Left ventricle myocardium inferior (tissue), 1 donor: ENCODE data around the gene SLAIN1. TPM values are rescaled to one million over a fixed set of nuclear protein-coding genes. Genes with fewer than 3 reads are reported as not detected.
A peak's percentile ranks its signal among the peaks of the same experiment; 100 is the strongest.

Experiments
- DNase-seq: peaks from one replicate; pipeline ENCODE4 v3.0.0-alpha.2; 2020
- H3K27ac ChIP-seq: fragments of 200-600 bp; replicated peaks from 2 replicates; pipeline ENCODE4 v1.8.0; 2021
- H3K27me3 ChIP-seq: fragments of 200-600 bp; 2 replicates; pipeline ENCODE4 v1.8.0; 2021; ENCODE audit warnings: low read depth
- H3K36me3 ChIP-seq: fragments of 200-600 bp; 2 replicates; pipeline ENCODE4 v1.8.0; 2021
- H3K4me1 ChIP-seq: fragments of 200-600 bp; 2 replicates; pipeline ENCODE4 v1.8.0; 2021
- H3K4me3 ChIP-seq: fragments of 200-600 bp; 2 replicates; pipeline ENCODE4 v1.8.0; 2021; ENCODE audit warnings: mild to moderate bottlenecking, moderate library complexity
- H3K9me3 ChIP-seq: fragments of 200-600 bp; replicated peaks from 2 replicates; pipeline ENCODE4 v1.8.0; 2021
- CTCF ChIP-seq: fragments of 200-600 bp; IDR thresholded peaks from 2 replicates; pipeline ENCODE4 v1.8.0; 2021; ENCODE audit warnings: antibody characterized with exemption, mild to moderate bottlenecking, borderline replicate concordance
- intact Hi-C: fragments of 100-400 bp; cut with micrococcal nuclease; formaldehyde crosslinking; loops from one replicate; pipeline ENCODE4 v1.11.0; 2022
- microRNA-seq: library from miRNA; unstranded; fragments of <30 nt; microRNA quantifications from one replicate; pipeline ENCODE4 v1.2.0, GENCODE V29; 2020
- total RNA-seq: library from RNA; stranded (reverse); fragmentation: NEBNext Ultra II Directional; extraction: Animal tissue kit (Norgen Biotek cat#: 25700); gene quantifications from one replicate; pipeline ENCODE4 v1.2.1, GENCODE V29; 2021
- donor health status: DM: no; HTN: yes; CAD: no; lungs with severe emphysema.

SLAIN1 gene
- total RNA-seq, 1 donor from 2014 or later, result 8.0 TPM

GRCh38 chr13:77807431-77808135, 110.1 kb downstream of the SLAIN1 start:
- DNase-seq, result no peak
- Histone ChIP-seq H3K36me3 (no peaks in the 10 kb centered on the region), H3K9me3 (no peaks in the 10 kb centered on the region), H3K27ac (peak overlapping the region; percentile 15), H3K4me1 (no peaks in the 10 kb centered on the region), H3K4me3 (no peak overlapping the region), H3K27me3 (no peaks in the 10 kb centered on the region)
- intact Hi-C loops, result no loop called here
- TF ChIP-seq CTCF, result no peak

- peak; percentile 40 for TF ChIP-seq CTCF
- Histone ChIP-seq H3K27ac (no peak overlapping the region), H3K9me3 (no peaks in the 10 kb centered on the region), H3K27me3 (no peaks in the 10 kb centered on the region), H3K4me3 (no peak overlapping the region), H3K36me3 (no peaks in the 10 kb centered on the region), H3K4me1 (no peaks in the 10 kb centered on the region)
- DNase-seq, result no peak
- intact Hi-C loops, result no loop called here
Measured at GRCh38 chr13:77810430-77810829, 112.9 kb downstream of the SLAIN1 start.

GRCh38 chr13:77810878-77811277, 113.4 kb downstream of the SLAIN1 start:
- Histone ChIP-seq H3K4me1 (no peaks in the 10 kb centered on the region), H3K27ac (no peak overlapping the region), H3K27me3 (no peaks in the 10 kb centered on the region), H3K4me3 (no peak overlapping the region), H3K9me3 (no peaks in the 10 kb centered on the region), H3K36me3 (no peaks in the 10 kb centered on the region)
- intact Hi-C loops, result no loop called here
- DNase-seq, result no peak
- no peak for TF ChIP-seq CTCF

GRCh38 chr13:77811381-77811780, 113.9 kb downstream of the SLAIN1 start:
- intact Hi-C loops, result no loop called here
- H3K4me1 ChIP-seq, result no peaks in the 10 kb centered on the region
- no peak for DNase-seq
- TF ChIP-seq CTCF, result no peak
- no peak overlapping the region for H3K4me3 ChIP-seq
- H3K27ac ChIP-seq, result no peak overlapping the region
- no peaks in the 10 kb centered on the region for H3K27me3 ChIP-seq
- H3K9me3 ChIP-seq, result no peaks in the 10 kb centered on the region
- no peaks in the 10 kb centered on the region for H3K36me3 ChIP-seq

- DNase-seq, result no peak
- no peak for TF ChIP-seq CTCF
- Histone ChIP-seq H3K4me1 (no peaks in the 10 kb centered on the region), H3K4me3 (no peak overlapping the region), H3K9me3 (no peaks in the 10 kb centered on the region), H3K27me3 (no peaks in the 10 kb centered on the region), H3K27ac (no peak overlapping the region), H3K36me3 (no peaks in the 10 kb centered on the region)
- intact Hi-C loops, result no loop called here
Measured at GRCh38 chr13:77811981-77812380, 114.5 kb downstream of the SLAIN1 start.

Small RNA genes lying within 50 kb of the gene (microRNA-seq; reads per million reads assigned to microRNA genes)
- gene MIR3665, result not detected

Other genes with a start within 250 kb of the SLAIN1 start
- not detected for gene SCEL, start 162.0 kb upstream of the SLAIN1 start, total RNA-seq
- gene EDNRB, start 221.1 kb downstream of the SLAIN1 start, total RNA-seq, result 25.6 TPM